ENCODE measurements around the gene SDK1. TPM values are rescaled to one million over a fixed set of nuclear protein-coding genes. Genes with fewer than 3 reads are reported as not detected.

The SDK1 gene
- total RNA-seq, 4 donors from 2014 or later: 3.7 to 80.9 (median 13.1) TPM

GRCh38 chr7:4123823-4124222 is 822.8 kb downstream of the SDK1 start:
- DNase-seq: no peak
- Histone ChIP-seq H3K9me3 (peaks cover 0 to 7% (median 0%) of the 10 kb centered on the region in 4 donors), H3K27me3 (no peaks in the 10 kb centered on the region), H3K27ac (no peak overlapping the region), H3K36me3 (no peaks in the 10 kb centered on the region), H3K4me3 (no peak overlapping the region), H3K4me1 (no peaks in the 10 kb centered on the region)
- TF ChIP-seq POLR2A (IDR thresholded peaks at IDR 0.05): no peak
- no peak for TF ChIP-seq CTCF (IDR thresholded peaks at IDR 0.05)

DNA sequence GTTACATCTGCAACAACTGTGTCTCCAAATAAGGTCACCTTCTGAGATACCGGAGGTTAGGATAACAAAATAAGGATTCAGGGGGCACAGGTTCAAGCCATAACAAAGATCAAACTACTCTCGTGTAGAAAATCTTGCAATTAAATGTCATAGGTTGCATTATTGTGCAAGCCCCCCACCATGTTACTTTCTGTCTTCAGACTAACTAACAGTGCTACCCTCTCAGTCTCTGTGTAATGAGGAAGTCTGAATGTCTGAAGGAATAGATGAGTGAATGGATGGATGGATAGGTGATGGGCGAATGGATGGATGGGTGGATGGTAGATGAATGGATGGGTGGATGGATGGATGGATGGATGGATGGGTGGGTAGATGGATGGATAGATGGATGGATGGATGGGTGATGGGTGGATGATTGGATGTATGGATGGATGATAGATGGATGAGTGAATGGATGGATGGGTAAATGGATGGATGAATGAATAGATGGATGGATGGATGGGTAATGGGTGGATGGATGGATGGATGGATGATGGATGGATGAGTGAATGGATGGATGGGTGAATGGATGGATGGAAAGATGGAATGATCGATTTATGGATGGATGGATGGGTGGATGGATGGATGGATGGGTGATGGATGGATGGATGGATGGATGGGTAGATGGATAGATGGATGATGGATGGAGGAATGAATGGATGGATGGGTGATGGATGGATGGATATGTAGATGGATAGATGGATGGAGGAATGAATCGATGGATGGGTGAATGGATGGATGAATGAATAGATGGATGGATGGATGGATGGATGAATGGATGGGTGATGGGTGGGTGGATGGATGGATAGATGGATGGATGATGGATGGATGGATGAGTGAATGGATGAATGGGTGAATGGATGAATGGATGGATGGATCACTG is 823.8 kb downstream of the SDK1 start:
- no peaks in the 10 kb centered on the region for H3K27me3 ChIP-seq
- H3K4me3 ChIP-seq: no peak overlapping the region
- TF ChIP-seq CTCF (IDR thresholded peaks at IDR 0.05) (no peak), POLR2A (IDR thresholded peaks at IDR 0.05) (no peak)
- H3K36me3 ChIP-seq: no peaks in the 10 kb centered on the region
- no peaks in the 10 kb centered on the region for H3K4me1 ChIP-seq
- peaks cover 0 to 7% (median 0%) of the 10 kb centered on the region in 4 donors for H3K9me3 ChIP-seq
- no peak overlapping the region for H3K27ac ChIP-seq
- no peak for DNase-seq

- H3K36me3 ChIP-seq: no peaks in the 10 kb centered on the region
- TF ChIP-seq CTCF (IDR thresholded peaks at IDR 0.05): no peak
- no peak for TF ChIP-seq POLR2A (IDR thresholded peaks at IDR 0.05)
- H3K4me1 ChIP-seq: no peaks in the 10 kb centered on the region
- no peak for DNase-seq
- no peak overlapping the region for H3K4me3 ChIP-seq
- no peak overlapping the region for H3K27ac ChIP-seq
- no peaks in the 10 kb centered on the region for H3K27me3 ChIP-seq
- H3K9me3 ChIP-seq: peaks cover 0 to 3% (median 0%) of the 10 kb centered on the region in 4 donors
Measured at GRCh38 chr7:4127909-4128560, 827.0 kb downstream of the SDK1 start.

- Histone ChIP-seq H3K27me3 (no peaks in the 10 kb centered on the region), H3K4me3 (no peak overlapping the region), H3K9me3 (peaks cover 0 to 3% (median 0%) of the 10 kb centered on the region in 4 donors), H3K27ac (no peak overlapping the region), H3K36me3 (no peaks in the 10 kb centered on the region), H3K4me1 (no peaks in the 10 kb centered on the region)
- DNase-seq: no peak
- TF ChIP-seq CTCF (IDR thresholded peaks at IDR 0.05): no peak
- TF ChIP-seq POLR2A (IDR thresholded peaks at IDR 0.05): no peak
Measured at GRCh38 chr7:4129481-4130122, 828.5 kb downstream of the SDK1 start.

GRCh38 chr7:4131063-4131462 is 830.0 kb downstream of the SDK1 start:
- Histone ChIP-seq H3K4me3 (no peak overlapping the region), H3K4me1 (no peaks in the 10 kb centered on the region), H3K27ac (no peak overlapping the region), H3K27me3 (no peaks in the 10 kb centered on the region), H3K9me3 (no peaks in the 10 kb centered on the region), H3K36me3 (no peaks in the 10 kb centered on the region)
- no peak for TF ChIP-seq POLR2A (IDR thresholded peaks at IDR 0.05)
- no peak for TF ChIP-seq CTCF (IDR thresholded peaks at IDR 0.05)
- DNase-seq: no peak
